A549 (cell line): ENCODE results near the gene STAMBP.

ENCODE experiments used
- EP300 ChIP-seq, 2 experiments: fragments of >200 bp; sonication (Bioruptor Twin); formaldehyde crosslinking; IDR thresholded peaks; 2 replicates in 1 of 2; 3 replicates in 1 of 2; pipeline ENCODE4 v1.6.1; 2016 to 2017
- POLR2A ChIP-seq: IDR thresholded peaks from 2 replicates; pipeline ENCODE4 v1.6.1; 2012; ENCODE audit warnings: mild to moderate bottlenecking, low read length
- TF ChIP-seq, protein P1 (sequence below): fragments of >200 bp; sonication (Bioruptor Twin); formaldehyde crosslinking; IDR thresholded peaks from 3 replicates; pipeline ENCODE4 v1.6.1; 2016
- TF ChIP-seq, protein P2 (sequence below): fragments of 200-600 bp; sonication (generic); IDR thresholded peaks from 2 replicates; pipeline ENCODE4 v1.6.1; 2016; ENCODE audit warnings: antibody characterized with exemption, mild to moderate bottlenecking, moderate library complexity

DNA sequence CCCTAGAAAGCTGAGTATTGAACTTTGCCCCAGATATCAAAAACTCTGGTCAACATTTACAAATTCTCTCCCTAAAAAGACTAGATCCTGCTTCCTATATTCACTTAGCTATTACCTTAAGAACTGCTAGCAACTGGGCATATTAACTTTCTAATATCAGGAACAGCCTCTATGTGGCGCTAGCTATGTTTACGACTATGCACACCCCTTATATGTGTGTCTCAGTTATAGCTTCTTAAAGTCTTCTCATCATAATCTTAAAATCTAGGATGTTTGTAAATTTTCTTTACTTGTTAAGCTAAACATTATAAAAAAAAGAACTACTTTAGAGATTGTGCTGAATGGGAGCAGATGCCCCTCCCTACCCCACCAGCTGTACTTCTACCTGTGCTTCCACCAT lies 1.7 kb upstream of the STAMBP start:
- TF ChIP-seq EP300 (IDR thresholded peaks at IDR 0.05) (no peak), POLR2A (no peak)
- TF ChIP-seq, protein P1, sequence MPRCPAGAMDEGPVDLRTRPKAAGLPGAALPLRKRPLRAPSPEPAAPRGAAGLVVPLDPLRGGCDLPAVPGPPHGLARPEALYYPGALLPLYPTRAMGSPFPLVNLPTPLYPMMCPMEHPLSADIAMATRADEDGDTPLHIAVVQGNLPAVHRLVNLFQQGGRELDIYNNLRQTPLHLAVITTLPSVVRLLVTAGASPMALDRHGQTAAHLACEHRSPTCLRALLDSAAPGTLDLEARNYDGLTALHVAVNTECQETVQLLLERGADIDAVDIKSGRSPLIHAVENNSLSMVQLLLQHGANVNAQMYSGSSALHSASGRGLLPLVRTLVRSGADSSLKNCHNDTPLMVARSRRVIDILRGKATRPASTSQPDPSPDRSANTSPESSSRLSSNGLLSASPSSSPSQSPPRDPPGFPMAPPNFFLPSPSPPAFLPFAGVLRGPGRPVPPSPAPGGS: no peak
- TF ChIP-seq, protein P2, sequence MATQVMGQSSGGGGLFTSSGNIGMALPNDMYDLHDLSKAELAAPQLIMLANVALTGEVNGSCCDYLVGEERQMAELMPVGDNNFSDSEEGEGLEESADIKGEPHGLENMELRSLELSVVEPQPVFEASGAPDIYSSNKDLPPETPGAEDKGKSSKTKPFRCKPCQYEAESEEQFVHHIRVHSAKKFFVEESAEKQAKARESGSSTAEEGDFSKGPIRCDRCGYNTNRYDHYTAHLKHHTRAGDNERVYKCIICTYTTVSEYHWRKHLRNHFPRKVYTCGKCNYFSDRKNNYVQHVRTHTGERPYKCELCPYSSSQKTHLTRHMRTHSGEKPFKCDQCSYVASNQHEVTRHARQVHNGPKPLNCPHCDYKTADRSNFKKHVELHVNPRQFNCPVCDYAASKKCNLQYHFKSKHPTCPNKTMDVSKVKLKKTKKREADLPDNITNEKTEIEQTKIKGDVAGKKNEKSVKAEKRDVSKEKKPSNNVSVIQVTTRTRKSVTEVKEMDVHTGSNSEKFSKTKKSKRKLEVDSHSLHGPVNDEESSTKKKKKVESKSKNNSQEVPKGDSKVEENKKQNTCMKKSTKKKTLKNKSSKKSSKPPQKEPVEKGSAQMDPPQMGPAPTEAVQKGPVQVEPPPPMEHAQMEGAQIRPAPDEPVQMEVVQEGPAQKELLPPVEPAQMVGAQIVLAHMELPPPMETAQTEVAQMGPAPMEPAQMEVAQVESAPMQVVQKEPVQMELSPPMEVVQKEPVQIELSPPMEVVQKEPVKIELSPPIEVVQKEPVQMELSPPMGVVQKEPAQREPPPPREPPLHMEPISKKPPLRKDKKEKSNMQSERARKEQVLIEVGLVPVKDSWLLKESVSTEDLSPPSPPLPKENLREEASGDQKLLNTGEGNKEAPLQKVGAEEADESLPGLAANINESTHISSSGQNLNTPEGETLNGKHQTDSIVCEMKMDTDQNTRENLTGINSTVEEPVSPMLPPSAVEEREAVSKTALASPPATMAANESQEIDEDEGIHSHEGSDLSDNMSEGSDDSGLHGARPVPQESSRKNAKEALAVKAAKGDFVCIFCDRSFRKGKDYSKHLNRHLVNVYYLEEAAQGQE: no peak
